Thyroid gland (tissue), 4 donors: ENCODE measurements around the gene MASP1. TPM values are rescaled to one million over a fixed set of nuclear protein-coding genes. Genes with fewer than 3 reads are reported as not detected.
"Not testable (repeated sequence)": the region's sequence is repeated elsewhere in the genome, so short reads cannot be mapped to it uniquely, and the experiment has no call there.

Experiments
- DNase-seq, 2 donors: peaks; one replicate each; pipeline ENCODE4 v3.0.0-alpha.2; 2019
- H3K27ac ChIP-seq, 3 donors: fragments of 200-600 bp; sonication (generic); 1 replicate in 2 of 3; 2 replicates in 1 of 3; pipeline ENCODE4 v1.5.1; 2016 to 2019; ENCODE audit warnings: mild to moderate bottlenecking in 1 of 3, moderate library complexity in 1 of 3
- H3K27me3 ChIP-seq: fragments of 200-600 bp; sonication (generic); one replicate; pipeline ENCODE4 v1.5.1; 2019
- H3K36me3 ChIP-seq, 2 donors: fragments of 200-600 bp; sonication (generic); one replicate each; pipeline ENCODE4 v1.5.1; 2016 to 2019
- H3K4me1 ChIP-seq, 2 donors: fragments of 200-600 bp; sonication (generic); one replicate each; pipeline ENCODE4 v1.5.1; 2017 to 2019
- H3K4me3 ChIP-seq, 3 donors: fragments of 200-600 bp; sonication (generic); replicated peaks in 1 of 3; 1 replicate in 2 of 3; 2 replicates in 1 of 3; pipeline ENCODE4 v1.5.1; 2016; ENCODE audit warnings: mild to moderate bottlenecking in 1 of 3
- H3K9me3 ChIP-seq: fragments of 200-600 bp; sonication (generic); one replicate; pipeline ENCODE4 v1.5.1; 2017
- POLR2A ChIP-seq, 2 donors: fragments of 450-650 bp; IDR thresholded peaks; one replicate each; pipeline ENCODE4 v1.6.1; 2017; ENCODE audit warnings: antibody characterized with exemption in 2 of 2, mild to moderate bottlenecking in 2 of 2, moderate library complexity in 1 of 2
- WGBS, 2 donors: methylation state at CpG; one replicate each; pipeline ENCODE4 v1.1.5; 2017; 5-methylcytosine and 5-hydroxymethylcytosine counted together
- intact Hi-C: fragments of 100-400 bp; cut with DNase I; formaldehyde crosslinking; loops from one replicate; pipeline ENCODE4 v1.15.1; 2023
- total RNA-seq, 4 donors: library from RNA; depleted of rRNA; stranded (reverse); fragments of >200 nt; gene quantifications; one replicate each; pipeline ENCODE4 v1.2.3, GENCODE V29; 2016
- TF ChIP-seq, protein P1 (sequence below), 6 experiments: fragments of 200-600 bp in 3 of 6; fragments of 450-650 bp in 3 of 6; sonication (generic) in 3 of 6; IDR thresholded peaks; one replicate each; pipeline ENCODE4 v1.5.1; 2016 to 2019; ENCODE audit warnings: antibody characterized with exemption in 6 of 6, mild to moderate bottlenecking in 2 of 6, inconsistent platforms in 1 of 6, moderate library complexity in 1 of 6

MASP1 gene
- total RNA-seq, 4 donors from 2014 or later = 5.5 to 11.6 (median 7.2) TPM

DNA sequence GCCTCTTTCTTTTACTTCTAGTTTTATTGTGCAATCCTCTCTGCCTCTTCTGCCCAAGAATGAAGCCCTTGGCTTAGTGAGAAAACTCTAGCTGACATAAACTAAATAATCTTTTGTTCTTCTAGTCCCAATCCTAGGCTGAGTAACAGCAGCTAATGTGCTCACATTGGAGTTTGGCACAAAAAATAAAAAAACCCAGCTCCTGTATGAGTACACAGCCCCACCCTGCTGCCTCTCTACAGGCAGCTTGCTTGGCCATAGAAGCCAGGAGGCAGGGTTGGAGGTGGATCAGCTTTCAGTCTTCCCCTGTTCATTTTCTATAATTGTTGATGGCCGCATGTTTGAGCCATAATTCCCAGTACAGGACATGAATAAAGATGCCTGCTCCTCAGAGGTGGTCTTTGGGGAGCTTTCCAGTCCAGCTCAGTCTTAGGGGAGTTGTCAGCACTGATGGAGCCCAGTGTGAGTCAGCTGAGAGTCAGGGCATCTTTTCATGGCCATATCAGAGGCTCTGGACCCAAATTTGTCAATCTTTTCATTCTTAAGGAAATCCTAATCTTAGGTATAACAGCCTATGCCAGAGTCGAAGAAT, 47.5 kb downstream of the MASP1 start:
- intact Hi-C loops = no loop called here
- DNase-seq = no peak
- Histone ChIP-seq H3K9me3 (no peaks in the 10 kb centered on the region), H3K27ac (no peak overlapping the region), H3K27me3 (no peaks in the 10 kb centered on the region), H3K4me1 (no peaks in the 10 kb centered on the region), H3K36me3 (no peaks in the 10 kb centered on the region), H3K4me3 (no peak overlapping the region)
- 81 to 98% methylated on average over 2 of the region's 2 CpGs for WGBS, 2 donors
- TF ChIP-seq, protein P1, sequence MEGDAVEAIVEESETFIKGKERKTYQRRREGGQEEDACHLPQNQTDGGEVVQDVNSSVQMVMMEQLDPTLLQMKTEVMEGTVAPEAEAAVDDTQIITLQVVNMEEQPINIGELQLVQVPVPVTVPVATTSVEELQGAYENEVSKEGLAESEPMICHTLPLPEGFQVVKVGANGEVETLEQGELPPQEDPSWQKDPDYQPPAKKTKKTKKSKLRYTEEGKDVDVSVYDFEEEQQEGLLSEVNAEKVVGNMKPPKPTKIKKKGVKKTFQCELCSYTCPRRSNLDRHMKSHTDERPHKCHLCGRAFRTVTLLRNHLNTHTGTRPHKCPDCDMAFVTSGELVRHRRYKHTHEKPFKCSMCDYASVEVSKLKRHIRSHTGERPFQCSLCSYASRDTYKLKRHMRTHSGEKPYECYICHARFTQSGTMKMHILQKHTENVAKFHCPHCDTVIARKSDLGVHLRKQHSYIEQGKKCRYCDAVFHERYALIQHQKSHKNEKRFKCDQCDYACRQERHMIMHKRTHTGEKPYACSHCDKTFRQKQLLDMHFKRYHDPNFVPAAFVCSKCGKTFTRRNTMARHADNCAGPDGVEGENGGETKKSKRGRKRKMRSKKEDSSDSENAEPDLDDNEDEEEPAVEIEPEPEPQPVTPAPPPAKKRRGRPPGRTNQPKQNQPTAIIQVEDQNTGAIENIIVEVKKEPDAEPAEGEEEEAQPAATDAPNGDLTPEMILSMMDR (IDR thresholded peaks at IDR 0.05) = no peak
- TF ChIP-seq POLR2A (IDR thresholded peaks at IDR 0.05) = no peak

DNA sequence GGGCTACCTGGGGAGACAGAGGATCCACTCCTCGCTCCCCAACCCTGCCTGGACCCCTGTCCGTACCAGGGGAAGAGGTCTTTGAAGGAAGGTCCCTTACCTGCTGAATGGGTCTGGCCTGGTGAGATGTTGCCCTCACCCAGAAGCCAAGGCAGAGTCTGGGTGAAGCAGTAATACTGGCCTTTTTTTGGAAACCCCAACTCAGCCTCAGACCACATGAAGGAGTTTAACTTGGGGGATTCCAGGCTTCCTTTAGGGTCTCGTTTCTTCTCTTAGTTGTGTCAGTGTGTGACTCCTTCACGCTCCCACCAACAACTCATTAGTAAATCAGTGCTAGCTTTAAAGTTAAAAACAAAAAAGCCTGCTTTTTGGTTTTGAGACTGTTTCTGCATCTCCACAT, 48.6 kb downstream of the MASP1 start:
- DNase-seq = no peak
- no peak overlapping the region for H3K27ac ChIP-seq
- 94 to 98% methylated on average over 3 to 4 of the region's 4 CpGs for WGBS, 2 donors
- H3K27me3 ChIP-seq = no peaks in the 10 kb centered on the region
- no peak for TF ChIP-seq POLR2A (IDR thresholded peaks at IDR 0.05)
- TF ChIP-seq, protein P1 (IDR thresholded peaks at IDR 0.05) = no peak
- H3K36me3 ChIP-seq = no peaks in the 10 kb centered on the region
- H3K4me3 ChIP-seq = no peak overlapping the region
- intact Hi-C loops = no loop called here
- H3K9me3 ChIP-seq = no peaks in the 10 kb centered on the region
- no peaks in the 10 kb centered on the region for H3K4me1 ChIP-seq

DNA sequence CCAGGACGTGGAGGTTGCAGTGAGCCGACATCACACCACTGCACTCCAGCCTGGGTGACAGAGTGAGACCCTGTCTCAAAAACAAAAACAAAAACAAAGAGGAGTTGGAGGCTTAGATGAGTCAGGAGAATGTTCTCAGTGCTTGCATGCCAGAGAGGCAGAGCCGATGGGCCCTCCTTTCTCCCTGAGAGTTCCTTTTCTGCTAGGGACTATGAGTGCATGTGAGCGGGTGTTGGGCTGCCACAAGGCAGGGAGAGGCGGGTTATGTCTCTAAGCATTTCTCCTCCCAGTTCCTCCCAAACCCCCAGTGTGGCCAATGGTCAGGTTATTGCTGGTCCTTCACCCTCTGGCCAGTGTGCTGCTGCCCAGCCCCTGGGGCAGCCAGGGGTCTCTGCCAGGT, 49.1 kb downstream of the MASP1 start:
- no peak overlapping the region for H3K4me3 ChIP-seq
- intact Hi-C loops = no loop called here
- H3K4me1 ChIP-seq = no peaks in the 10 kb centered on the region
- no peak overlapping the region for H3K27ac ChIP-seq
- H3K36me3 ChIP-seq = no peaks in the 10 kb centered on the region
- TF ChIP-seq, protein P1 (IDR thresholded peaks at IDR 0.05) = no peak
- no peak for TF ChIP-seq POLR2A (IDR thresholded peaks at IDR 0.05)
- no peaks in the 10 kb centered on the region for H3K27me3 ChIP-seq
- 84 to 88% methylated on average over 5 of the region's 5 CpGs for WGBS, 2 donors
- H3K9me3 ChIP-seq = no peaks in the 10 kb centered on the region
- DNase-seq = no peak

DNA sequence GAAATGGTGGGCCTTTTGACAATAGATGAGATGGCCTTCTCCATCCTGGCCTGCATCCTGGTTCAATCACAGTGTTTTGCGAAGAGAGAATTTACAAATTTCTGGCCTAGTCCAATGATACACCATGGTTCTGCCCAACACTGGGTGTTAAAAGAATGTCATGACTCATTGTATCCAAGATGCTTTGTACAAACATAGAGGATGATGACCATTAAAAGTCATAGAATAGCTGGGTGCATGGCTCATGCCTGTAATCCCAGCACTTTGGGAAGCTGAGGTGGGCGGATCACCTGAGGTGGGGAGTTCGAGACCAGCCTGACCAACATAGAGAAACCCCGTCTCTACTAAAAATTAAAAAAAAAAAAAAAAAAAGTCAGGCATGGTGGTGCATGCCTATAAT, 52.7 kb downstream of the MASP1 start:
- H3K4me1 ChIP-seq, H3K4me3 ChIP-seq, H3K9me3 ChIP-seq, H3K36me3 ChIP-seq, intact Hi-C loops, H3K27ac ChIP-seq, H3K27me3 ChIP-seq, DNase-seq: not testable (repeated sequence)
- 95 to 99% methylated on average over 4 of the region's 4 CpGs for WGBS, 2 donors

DNA sequence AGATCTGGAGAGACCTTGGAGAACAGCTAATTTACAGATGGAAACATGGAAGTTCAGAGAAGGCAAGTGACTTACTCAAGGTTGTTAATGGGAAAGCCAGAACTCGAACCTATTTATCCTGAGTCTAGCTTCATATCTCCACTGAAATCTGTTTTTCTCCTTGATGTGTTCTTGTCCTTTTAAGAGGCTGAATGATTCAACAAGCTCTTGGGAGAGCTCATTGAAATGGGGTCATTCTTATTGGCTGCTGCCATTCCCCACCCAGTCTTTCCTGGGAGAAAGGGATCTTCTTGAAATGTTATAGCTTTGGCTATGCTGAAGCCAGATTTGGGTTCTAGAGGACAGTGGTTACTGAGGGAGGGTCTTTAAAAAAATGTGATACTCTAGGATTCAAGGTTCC, 53.3 kb downstream of the MASP1 start:
- Histone ChIP-seq H3K27me3 (no peaks in the 10 kb centered on the region), H3K4me1 (no peaks in the 10 kb centered on the region), H3K4me3 (no peak overlapping the region), H3K9me3 (no peaks in the 10 kb centered on the region), H3K36me3 (no peaks in the 10 kb centered on the region), H3K27ac (no peak overlapping the region)
- TF ChIP-seq POLR2A (IDR thresholded peaks at IDR 0.05) = no peak
- TF ChIP-seq, protein P1 (IDR thresholded peaks at IDR 0.05) = no peak
- WGBS, 2 donors = 64 to 69% methylated on average over 1 of the region's 1 CpG
- intact Hi-C loops = no loop called here
- DNase-seq = no peak

DNA sequence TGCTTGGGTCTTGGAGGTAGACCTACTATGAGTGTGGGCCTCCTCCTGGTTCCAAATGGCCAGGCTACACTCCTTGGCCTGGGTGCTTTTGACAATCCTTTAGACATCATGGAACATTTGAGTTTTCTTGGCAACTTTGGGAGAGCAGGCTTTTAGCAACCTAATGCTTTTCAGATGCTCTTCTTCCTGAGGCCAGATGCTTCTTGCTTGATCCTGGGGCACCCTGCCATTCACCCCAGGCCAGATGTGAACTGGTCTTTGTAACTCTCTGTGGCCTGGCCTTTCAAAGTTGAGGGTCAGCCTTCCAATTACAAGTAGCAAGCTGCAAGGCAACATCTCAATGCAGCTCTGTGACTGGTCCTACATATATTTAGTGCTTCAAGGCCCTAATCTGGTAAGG, 53.8 kb downstream of the MASP1 start:
- H3K9me3 ChIP-seq = no peaks in the 10 kb centered on the region
- H3K36me3 ChIP-seq = no peaks in the 10 kb centered on the region
- no peaks in the 10 kb centered on the region for H3K27me3 ChIP-seq
- no peak overlapping the region for H3K27ac ChIP-seq
- DNase-seq = no peak
- intact Hi-C loops = no loop called here
- no peak for TF ChIP-seq POLR2A (IDR thresholded peaks at IDR 0.05)
- TF ChIP-seq, protein P1 (IDR thresholded peaks at IDR 0.05) = no peak
- H3K4me3 ChIP-seq = no peak overlapping the region
- H3K4me1 ChIP-seq = no peaks in the 10 kb centered on the region
